ENCODE data around the gene NPHP3.
"Not testable (repeated sequence)": the region's sequence is repeated elsewhere in the genome, so short reads cannot be mapped to it uniquely, and the experiment has no call there.

Gene NPHP3, protein sequence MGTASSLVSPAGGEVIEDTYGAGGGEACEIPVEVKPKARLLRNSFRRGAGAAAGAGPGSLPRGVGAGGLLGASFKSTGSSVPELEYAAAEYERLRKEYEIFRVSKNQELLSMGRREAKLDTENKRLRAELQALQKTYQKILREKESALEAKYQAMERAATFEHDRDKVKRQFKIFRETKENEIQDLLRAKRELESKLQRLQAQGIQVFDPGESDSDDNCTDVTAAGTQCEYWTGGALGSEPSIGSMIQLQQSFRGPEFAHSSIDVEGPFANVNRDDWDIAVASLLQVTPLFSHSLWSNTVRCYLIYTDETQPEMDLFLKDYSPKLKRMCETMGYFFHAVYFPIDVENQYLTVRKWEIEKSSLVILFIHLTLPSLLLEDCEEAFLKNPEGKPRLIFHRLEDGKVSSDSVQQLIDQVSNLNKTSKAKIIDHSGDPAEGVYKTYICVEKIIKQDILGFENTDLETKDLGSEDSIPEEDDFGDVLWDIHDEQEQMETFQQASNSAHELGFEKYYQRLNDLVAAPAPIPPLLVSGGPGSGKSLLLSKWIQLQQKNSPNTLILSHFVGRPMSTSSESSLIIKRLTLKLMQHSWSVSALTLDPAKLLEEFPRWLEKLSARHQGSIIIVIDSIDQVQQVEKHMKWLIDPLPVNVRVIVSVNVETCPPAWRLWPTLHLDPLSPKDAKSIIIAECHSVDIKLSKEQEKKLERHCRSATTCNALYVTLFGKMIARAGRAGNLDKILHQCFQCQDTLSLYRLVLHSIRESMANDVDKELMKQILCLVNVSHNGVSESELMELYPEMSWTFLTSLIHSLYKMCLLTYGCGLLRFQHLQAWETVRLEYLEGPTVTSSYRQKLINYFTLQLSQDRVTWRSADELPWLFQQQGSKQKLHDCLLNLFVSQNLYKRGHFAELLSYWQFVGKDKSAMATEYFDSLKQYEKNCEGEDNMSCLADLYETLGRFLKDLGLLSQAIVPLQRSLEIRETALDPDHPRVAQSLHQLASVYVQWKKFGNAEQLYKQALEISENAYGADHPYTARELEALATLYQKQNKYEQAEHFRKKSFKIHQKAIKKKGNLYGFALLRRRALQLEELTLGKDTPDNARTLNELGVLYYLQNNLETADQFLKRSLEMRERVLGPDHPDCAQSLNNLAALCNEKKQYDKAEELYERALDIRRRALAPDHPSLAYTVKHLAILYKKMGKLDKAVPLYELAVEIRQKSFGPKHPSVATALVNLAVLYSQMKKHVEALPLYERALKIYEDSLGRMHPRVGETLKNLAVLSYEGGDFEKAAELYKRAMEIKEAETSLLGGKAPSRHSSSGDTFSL (N-terminal part only)

DNA sequence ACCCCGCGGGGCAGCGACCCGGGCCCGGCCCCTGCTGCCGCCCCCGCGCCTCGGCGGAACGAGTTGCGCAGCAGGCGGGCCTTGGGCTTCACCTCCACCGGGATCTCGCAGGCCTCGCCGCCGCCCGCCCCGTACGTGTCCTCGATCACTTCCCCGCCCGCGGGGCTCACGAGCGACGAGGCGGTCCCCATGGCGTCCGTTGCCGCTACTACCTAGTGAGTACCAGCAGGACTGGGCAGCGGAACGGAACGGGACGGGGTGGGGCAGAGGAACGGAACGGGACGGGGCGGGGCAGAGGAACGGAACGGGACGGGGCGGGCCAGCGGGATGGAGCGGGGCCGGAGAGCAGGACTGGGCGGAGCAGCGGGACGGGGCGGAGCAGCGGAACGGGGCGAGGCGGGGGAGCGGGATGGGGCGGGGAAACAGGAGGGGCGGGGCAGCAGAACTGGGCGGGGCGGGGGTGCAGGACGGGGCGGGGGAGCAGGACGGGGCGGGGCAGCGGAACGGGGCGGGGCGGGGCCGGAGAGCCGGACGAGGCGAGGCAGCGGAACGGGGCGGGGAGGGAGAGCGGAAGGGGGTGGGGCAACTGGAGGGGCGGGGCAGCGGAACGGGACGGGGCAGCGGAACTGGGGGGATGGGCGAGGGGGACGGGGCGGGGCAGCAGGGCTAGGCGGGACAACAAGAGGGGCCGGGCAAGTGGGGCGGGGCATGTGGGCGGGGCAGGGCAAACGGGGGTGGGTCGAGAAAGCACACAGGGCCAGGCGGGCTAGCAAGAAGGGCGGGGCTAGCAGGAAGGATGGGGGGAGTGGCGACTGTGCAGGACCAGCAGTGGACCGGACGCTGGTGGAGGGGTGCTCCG lies at the start of gene NPHP3:
NPHP3 (minus strand) TSS at position 245 of the 859 bp plus-strand sequence; CDS start at position 191, 54 bp downstream.
- DNase-seq, result peak; percentile 94 to 97

DNA sequence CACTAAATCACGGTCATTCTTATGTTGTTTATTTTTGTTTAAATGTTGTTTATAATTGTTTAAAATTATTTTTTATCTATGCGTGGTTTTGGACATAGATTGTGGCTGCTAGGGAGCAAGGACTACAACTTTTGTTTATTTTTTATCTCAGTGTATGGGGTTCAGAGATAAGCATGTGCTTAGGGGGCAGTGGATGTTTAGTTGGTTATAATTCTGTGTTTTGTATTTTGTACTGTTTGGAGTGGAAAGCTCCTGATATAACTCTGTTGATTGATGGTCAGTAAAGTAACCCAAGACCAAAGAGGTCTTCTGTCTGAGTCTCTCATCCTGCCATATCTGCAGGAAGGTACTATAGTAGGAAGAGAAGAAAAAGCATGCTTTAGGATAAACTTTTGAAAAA lies 36.5 kb upstream of the NPHP3 start:
- DNase-seq, result no peak

DNA sequence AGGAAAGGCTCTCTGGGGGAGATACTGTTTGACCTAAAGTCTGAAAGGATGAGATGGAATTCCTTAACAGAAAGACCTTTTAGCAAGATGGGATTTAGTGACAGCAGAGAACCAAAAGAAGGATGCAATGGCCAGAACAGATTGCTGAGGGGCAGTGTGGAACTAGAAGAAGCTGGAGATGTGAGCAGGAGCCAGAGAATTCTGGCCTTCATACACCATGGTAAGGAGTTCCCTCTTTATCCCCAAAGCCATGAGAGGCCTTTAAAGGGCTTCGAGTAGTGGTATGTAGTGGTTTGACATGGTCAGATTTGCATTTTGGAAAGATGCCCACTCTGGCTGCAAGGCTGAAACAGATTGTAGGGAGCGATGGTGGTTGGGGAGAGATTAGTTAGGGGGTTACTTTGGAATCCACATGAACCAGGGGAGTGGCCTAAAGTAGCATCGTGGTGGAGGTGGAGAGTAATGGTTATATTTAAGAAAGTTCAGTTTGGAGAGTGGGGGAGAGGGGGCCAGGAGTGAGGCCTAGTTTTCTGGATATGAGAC lies 34.0 kb upstream of the NPHP3 start:
- DNase-seq, result no peak

DNA sequence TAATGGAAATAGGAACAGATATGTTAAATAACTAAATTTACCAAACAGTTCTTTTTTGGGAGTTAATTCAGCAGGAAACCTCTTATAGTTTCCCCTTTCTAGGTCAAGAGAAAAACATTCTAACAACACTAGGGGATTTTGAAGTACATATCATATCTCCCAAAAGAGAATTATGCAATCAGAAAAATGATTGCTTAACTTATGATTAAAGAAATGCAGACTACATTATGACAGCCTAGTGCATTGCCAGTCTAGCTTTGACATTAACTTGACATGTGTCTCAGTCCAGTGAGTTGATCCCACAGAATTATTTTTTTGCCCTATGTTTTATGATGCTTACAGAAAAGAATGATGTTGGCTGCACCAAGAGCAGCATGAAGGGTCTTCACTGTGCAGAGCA lies 31.7 kb upstream of the NPHP3 start:
- DNase-seq, result no peak

DNA sequence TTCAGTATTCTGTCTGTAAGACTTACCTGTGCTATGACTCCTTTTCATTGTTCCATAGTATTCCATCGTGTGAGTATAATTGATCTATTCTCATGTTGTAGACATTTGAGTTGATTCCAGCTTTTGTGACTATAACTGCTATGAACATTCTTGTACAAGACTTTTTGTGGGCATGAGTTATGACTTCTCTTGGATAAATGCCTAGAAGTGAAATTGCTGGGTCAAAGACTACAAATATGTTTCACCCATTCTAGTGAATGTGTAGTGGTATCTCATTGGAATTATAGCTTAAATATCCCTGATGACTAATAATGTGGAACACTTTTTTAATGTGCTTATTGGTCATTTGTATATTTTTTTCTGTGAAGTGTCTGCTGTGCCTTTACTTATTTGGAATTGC lies 27.6 kb upstream of the NPHP3 start:
- DNase-seq, result no peak

DNA sequence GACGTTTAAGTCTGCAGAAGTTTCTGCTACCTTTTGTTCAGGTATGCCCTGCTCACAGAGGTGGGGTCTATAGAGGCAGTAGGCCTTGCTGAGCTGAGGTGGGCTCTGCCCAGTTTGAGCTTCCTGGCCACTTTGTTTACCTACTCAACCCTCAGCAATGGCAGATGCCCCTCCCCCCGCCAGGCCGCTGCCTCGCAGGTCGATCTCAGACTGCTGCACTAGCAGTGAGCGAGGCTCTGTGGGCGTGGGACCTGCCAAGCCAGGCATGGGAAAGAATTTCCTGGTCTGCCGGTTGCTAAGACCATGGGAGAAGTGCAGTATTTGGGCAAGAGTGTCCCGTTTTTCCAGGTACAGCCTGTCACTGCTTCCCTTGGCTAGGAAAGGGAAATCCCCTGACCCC lies 24.5 kb upstream of the NPHP3 start:
- not testable (repeated sequence) for DNase-seq

DNA sequence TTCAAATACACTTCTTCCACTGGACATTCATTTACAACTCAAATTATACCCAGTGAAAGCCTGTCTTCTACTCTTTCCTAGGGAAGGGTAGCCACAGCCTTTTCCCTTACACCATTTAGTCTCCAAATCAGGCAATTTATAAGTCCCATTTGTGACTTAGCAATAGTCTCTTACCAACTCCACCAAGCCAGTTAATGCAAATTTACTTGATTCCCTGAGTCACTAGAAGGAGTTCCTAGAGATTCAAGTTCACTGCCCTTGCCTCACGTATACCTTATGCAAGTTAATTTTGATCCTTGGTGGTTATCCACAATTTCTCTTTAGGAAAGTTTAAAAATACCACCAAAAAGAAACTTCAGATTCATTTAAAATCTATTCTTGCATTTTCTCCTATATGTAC lies 16.1 kb upstream of the NPHP3 start:
- no peak for DNase-seq

DNA sequence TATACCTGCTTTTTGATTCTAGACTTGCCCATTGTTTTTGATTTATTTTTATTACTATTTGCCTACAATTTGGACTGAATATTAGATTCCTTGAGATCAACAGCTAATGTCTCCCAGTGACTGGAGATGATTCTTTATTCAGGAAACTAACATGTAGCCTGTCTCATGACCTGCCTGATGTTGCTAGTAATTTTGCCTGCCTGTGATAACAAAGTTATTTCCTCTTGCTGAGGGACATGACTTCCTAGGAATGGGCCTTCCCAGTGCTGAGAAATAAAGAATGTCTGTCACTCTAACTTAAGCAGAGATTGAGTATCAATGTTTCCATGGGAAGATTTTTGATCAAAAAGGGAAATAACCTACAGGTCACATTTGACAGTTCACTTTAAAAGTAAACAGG lies 13.4 kb upstream of the NPHP3 start:
- no peak for DNase-seq

DNA sequence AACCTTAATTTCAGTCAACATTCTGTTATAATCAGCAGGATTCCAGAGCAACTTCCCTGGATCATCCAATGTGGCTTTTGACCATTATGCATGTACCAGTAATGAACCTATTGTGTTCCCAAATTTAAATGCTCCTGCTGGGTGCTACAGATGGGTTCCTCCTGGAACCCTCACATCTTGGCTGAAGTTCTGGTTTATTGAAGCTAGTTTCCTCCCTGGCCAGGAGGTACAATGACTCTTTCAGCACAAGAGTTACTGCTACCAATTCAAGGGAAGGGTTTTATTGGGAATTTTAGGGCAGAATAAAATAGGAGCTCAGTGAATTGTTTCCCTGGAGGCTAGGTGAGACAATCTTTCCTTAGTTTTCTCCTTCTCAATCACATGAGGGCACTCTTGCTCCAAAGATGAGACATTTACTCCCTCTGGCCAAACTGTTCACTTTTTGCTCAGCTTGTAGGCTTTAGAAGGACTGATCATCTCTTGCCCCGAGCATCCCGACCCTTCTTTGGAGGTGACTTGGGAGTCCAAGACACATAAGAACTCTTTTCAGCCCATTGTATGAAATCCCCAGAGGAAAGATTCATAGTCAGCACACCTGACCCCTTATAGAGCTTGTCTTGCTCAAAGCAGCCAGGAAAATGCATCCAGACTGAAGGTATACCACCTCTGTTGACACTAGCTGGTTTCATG lies 8.8 kb upstream of the NPHP3 start:
- peak in 1 of 2 donors; percentile 8 for DNase-seq

DNA sequence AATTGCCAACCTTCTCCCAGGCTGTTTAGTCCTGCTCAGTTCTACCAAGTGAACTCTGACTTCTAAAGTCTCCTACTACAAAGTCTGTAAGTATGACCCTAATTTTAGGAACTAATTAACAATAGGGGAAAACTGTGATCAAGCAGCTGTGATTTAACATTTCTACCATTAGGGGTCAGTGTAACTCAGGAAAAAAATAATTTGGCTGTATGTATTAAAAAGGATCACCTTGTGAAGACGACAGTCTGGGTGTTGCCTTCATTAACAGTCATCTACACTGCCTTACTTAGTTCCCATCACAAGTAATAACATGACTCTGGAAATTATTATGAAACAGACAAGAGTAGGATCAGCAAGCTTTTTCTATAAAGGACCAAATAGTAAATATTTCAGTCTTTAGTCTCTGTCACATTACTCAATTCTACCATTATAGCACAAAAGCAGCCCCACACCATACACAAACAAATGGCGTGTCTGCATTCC lies 4.2 kb upstream of the NPHP3 start:
- peak in 1 of 2 donors; percentile 77 for DNase-seq

DNA sequence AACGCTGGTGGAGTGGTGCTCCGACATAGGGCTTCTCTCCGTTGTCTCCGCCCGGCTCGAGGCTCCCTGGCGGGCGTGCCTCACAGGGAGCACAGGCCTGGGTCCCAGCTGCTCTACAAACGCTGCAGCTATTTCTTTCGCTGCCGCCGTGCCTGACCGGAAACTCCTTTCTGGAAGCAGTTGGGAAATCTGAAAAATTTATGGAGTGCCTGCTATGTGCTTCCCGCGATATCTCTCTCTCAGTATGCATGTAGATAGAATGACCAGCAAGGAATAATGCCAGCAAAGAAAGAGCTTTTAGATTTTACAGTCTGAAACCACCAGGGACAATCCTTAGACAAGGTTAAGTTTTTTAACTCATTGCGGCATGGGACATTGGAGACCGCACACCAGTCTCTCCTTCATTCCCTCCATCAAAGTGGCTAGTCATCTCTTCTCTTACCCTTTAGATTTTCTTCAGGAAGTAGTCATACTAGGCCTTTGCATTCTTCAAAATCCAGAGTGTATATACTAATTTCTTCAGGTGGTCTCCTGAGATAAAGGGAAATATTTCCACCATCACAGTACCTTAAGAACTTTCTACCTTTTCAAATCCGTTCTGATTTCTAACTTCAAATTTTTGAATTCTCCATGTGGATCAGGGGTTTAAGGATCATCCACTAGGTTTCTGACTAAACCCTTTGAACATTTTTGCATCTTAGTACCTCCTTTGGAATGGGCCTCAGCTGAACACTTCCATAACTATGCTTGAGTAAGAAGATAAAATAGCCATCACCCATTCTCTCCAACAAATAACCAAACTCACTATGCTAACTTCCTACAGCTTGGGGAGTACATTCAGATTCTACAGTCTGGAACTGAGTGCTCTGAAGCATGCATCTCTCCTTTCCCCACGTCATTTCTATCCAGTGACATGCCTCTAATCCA lies 1.1 kb upstream of the NPHP3 start:
- no peak for DNase-seq

DNA sequence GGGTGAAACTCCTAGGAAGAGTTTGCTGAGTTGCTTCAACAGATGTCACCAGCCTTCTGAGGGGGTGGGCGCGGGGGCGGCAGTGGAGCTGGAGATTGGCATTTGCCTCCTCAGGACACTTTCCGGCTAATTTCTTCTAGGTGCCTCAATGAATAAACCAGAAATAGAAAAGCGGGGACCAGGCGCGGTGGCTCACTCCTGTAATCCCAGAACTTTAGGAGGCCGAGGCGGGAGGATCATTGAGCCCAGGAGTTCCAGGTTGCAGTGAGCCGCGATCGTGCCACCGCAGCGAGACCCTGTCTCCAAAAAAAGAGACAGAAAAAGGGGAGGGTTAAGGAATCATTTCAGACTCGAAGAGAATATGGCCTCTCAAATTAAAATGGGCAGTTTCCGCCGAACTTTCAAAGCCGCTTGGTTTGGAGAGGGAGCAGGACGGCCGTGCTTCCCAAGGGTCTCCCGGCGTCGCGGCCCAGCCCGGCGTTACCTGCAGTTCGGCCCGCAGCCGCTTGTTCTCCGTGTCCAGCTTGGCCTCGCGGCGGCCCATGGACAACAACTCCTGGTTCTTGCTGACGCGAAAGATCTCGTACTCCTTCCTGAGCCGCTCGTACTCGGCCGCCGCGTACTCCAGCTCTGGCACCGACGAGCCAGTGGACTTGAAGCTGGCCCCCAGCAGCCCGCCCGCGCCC lies 587 bp downstream of the NPHP3 start:
- DNase-seq, result no peak

DNA sequence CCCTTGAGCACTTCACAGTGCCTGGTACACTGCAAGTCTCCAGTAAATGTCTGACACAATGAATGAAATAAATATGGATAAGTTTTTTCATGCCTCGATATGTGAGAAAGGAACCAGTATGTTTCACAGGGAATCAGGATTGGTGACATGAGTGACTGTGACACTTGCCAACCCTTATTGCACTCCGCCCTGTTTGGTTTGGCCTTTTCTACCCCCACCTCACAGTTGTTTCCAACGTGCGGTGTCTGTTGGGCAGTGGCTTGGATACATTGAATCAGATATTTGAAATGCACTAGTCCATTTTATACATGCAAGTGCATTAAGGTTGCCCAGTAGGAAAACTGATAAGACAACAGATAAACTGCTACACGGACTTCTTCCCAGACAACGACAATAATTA lies 2.0 kb downstream of the NPHP3 start:
- no peak for DNase-seq

DNA sequence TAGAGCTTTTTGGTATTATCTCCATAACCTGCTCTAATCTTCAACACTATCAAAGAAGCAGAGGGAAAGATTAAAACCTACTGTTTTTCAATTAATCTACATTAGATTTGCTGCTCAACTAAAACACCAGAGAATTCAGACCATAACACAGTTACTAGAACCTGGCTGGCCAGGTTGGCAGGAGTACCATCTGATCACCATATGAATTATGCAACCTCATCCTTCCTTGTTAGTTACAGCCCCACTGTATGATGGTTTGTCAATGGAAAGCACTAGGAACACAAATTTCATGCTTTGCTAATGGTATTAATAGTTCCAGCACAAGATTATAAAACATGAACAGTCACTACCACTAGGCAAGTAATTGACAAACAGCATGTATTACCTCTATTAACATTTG lies 5.8 kb downstream of the NPHP3 start:
- DNase-seq, result no peak

DNA sequence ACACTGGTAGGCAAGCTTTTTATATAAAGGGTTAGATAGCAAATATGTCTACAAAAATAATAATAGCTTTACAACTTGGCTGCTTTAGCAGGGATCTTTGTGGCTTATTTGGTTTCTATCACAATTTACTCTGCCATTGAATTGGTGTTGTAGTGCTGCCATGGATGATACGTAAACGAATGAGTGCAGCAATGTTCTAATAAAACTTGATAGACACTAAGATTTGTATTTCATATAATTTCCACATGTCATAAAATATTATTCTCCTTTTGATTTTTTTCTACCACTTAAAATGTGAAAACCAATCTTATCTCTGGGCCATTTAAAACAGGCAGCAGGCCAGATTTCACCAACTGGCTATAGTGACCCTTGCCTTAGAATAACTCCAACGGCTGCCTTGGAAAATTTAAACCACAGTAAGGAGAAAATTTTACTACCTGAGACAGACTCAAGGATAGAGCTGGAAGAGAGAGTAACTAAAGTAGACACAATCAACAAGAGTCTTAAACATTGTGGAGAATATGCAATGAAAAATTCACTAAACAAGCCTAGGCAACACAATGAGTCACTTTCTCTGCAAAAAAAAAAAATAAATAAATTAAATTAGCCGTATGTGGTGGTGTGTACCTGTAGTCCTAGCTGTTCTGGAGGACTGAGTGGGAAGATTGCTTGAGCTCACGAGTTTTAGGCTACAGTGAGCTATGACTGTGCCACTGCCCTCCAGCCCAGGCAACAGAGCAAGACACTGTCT lies 8.1 kb downstream of the NPHP3 start:
- no peak for DNase-seq

DNA sequence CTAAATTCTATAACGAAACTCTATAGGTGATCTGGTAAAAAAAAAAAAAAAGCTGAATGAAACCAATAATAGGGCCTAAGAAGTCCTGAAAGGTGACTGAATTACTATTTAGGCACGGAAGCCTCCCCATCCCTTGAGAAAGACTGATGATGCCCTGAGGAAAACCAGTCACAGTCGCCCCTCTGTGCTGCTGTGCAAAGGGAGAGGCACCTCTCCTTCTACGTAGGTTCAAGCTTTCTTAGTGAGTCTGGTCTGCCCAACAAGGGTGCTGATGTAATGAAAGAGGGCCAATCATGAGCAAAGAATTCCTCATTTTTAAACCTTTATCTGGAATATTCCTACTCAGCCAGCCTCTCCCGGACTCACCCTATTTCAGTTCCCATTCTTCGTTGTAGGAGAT lies 11.9 kb downstream of the NPHP3 start:
- DNase-seq, result no peak

DNA sequence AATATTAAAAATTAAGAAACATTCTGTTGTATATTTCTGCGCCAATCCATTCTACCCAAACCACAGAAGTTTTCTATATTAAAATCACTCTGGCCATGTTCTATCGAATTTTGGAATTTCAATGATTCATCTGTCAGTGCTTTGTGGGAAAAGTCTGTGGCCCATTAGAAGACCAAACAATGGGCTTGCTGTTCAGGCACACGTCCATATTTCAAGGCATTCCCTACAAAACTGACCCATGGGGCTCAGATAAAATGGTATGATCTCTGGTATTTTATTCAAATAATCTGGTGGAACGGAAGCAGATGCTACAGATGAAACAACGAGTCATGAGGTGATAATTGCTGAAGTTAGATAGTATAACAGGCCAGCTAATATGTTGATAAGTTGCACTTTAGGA lies 12.4 kb downstream of the NPHP3 start:
- no peak for DNase-seq

DNA sequence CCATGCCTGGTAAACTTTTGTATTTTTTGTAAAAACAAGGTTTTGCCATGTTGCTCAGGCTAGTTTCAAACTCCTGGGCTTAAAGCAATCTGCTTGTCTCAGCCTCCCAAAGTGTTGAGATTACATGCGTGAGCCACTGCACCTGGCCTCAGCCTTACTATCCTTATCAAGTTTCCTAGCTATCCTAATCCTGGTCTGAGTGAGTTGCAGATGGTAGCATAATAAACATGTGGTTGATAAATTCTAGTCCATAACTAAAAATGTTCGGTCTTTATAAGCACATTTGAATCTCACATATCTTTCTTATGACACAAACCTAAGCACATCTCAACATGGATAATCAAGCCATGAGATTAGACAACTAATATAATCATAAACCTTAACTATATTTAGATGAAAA lies 18.5 kb downstream of the NPHP3 start:
- no peak for DNase-seq

Measured in CD4-positive, alpha-beta T cell treated with Interferon alpha-2 for 1 hour (primary cell).